Activated gamma-delta T cell treated with Interleukin-2 at 50 U/mL for 16 hours (primary cell): Measurements from ENCODE around the gene ETNPPL.
"Not testable (repeated sequence)": the region's sequence is repeated elsewhere in the genome, so short reads cannot be mapped to it uniquely, and the experiment has no call there.

Experiments
- DNase-seq: peaks from one replicate; pipeline ENCODE4 v3.0.0-alpha.2; 2020

Gene ETNPPL

GRCh38 chr4:108754327-108754726, 8.5 kb downstream of the ETNPPL start:
- DNase-seq = no peak

- no peak for DNase-seq
Observed at GRCh38 chr4:108751321-108751720, 11.5 kb downstream of the ETNPPL start.

- DNase-seq = no peak
Observed at GRCh38 chr4:108749119-108749518, 13.7 kb downstream of the ETNPPL start.

- DNase-seq = no peak
Observed at GRCh38 chr4:108746511-108746910, 16.3 kb downstream of the ETNPPL start.

GRCh38 chr4:108744307-108744706, 18.5 kb downstream of the ETNPPL start:
- DNase-seq = no peak

- no peak for DNase-seq
Observed at GRCh38 chr4:108742451-108743420, 20.1 kb downstream of the ETNPPL start.

GRCh38 chr4:108738003-108738706, 24.7 kb downstream of the ETNPPL start:
- DNase-seq = no peak

GRCh38 chr4:108731006-108731405, 31.8 kb downstream of the ETNPPL start:
- no peak for DNase-seq

- DNase-seq = no peak
Observed at GRCh38 chr4:108730579-108730978, 32.3 kb downstream of the ETNPPL start.

- DNase-seq = no peak
Observed at GRCh38 chr4:108729731-108730130, 33.1 kb downstream of the ETNPPL start.

- DNase-seq = no peak
Observed at GRCh38 chr4:108725457-108725856, 37.4 kb downstream of the ETNPPL start.

GRCh38 chr4:108717386-108717785, 45.5 kb downstream of the ETNPPL start:
- no peak for DNase-seq

- no peak for DNase-seq
Observed at GRCh38 chr4:108716340-108716739, 46.5 kb downstream of the ETNPPL start.

- no peak for DNase-seq
Observed at GRCh38 chr4:108714880-108715279, 48.0 kb downstream of the ETNPPL start.

GRCh38 chr4:108710578-108710977, 52.3 kb downstream of the ETNPPL start:
- DNase-seq = not testable (repeated sequence)

GRCh38 chr4:108709722-108710121, 53.1 kb downstream of the ETNPPL start:
- DNase-seq = no peak

- DNase-seq = no peak
Observed at GRCh38 chr4:108709234-108709633, 53.6 kb downstream of the ETNPPL start.

- DNase-seq = no peak
Observed at GRCh38 chr4:108706289-108706688, 56.6 kb downstream of the ETNPPL start.

- DNase-seq = no peak
Observed at GRCh38 chr4:108703966-108704365, 58.9 kb downstream of the ETNPPL start.

GRCh38 chr4:108703370-108703769, 59.5 kb downstream of the ETNPPL start:
- DNase-seq = no peak

GRCh38 chr4:108702960-108703359, 59.9 kb downstream of the ETNPPL start:
- DNase-seq = no peak

- DNase-seq = no peak
Observed at GRCh38 chr4:108700081-108700757, 62.6 kb downstream of the ETNPPL start.

- no peak for DNase-seq
Observed at GRCh38 chr4:108696160-108696559, 66.7 kb downstream of the ETNPPL start.
